Activated T-cell treated with anti-CD3 and anti-CD28 coated beads for 48 hours (primary cell): ENCODE data around the gene NTN1.
"Not testable (repeated sequence)": the region's sequence is repeated elsewhere in the genome, so short reads cannot be mapped to it uniquely, and the experiment has no call there.

Experiments
- DNase-seq: peaks from one replicate; pipeline ENCODE4 v3.0.0-alpha.2; 2020; ENCODE audit warnings: low read depth

The NTN1 gene

DNA sequence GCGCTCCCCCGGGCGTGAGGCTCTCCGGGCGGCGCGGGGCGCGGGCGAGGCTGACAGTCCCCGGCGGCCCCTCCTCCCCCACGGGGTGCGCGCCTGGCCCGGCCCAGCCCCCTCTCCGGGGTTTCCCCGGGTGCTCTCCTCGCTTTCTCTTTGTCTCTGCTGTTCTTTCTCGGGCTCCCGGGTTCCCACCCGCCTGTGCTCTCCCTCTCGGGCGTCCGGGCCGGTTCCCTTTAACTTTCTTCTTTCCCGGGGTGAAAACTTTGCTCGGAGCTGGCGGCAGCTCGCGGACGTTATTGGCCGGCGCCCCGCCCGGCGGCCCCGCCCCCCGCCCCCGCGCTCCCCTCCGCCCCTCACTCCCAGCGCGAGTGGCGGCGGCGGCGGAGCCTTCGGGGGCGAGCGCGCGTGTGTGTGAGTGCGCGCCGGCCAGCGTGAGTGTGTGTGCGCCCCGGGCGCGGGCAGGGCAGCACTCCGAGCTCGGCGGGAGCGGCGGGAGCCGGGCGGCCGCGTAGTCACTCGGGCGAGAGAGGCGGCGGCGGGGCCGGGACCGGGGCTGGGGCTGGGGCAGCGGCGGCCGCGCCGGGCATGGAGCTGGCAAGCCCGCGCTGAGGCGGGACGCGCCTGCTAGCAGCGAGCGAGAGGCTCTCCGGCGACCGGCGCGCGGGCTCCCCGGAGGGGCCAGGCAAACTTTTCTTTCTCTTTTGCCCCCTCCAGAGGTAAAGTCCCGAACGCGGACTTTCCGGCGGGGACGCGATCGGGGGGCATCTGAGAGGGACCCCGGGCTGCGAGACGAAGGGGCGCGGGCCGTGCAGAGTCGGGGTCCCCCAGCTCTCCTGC, at the start of gene NTN1:
NTN1 (plus strand) TSS at position 353 of the 834 bp plus-strand sequence. CDS start 864 bp downstream, outside the sequence.
- DNase-seq = peak; percentile 40

- no peak for DNase-seq
Observed at GRCh38 chr17:8975091-8975725, 46.1 kb upstream of the NTN1 start.

DNA sequence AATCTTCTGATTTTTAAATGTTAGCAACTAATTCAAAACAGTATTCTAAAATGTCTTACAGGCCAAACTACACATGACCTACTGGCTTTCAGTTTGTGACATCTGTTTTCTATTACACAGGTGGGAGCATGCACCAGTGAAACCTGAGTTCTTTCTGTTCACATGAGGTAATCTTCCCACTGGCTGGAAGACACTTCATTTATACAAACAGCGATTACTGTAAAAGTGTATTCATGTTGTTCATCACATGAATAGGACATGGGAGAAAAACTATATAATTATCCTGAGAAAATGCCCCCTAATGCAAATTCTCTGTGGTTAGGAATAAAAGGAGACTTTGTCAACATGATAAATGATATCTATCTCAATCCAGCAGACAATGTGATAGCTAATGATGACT, 44.7 kb upstream of the NTN1 start:
- DNase-seq = no peak

DNA sequence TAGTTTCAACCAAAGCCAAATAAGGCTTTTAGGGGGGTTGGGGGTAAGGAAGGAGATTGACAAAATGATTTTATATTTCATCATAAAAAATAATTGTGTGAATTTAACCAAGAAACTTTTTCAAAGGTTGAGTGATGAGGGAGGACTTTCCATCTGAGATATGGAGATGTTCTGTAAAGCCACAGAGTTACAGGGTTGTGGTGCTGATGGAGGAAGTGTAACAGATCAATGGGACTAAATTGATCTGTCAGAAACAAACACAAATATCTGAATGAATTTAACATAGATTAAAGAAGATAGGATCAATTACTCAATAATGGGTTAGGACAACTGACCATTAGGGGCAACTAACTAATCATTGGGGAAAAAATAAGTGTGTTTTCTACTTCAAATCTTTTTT, 41.6 kb upstream of the NTN1 start:
- DNase-seq = no peak

- no peak for DNase-seq
Observed at GRCh38 chr17:8981443-8981842, 39.9 kb upstream of the NTN1 start.

- DNase-seq = not testable (repeated sequence)
Observed at GRCh38 chr17:8984225-8984624, 37.1 kb upstream of the NTN1 start.

DNA sequence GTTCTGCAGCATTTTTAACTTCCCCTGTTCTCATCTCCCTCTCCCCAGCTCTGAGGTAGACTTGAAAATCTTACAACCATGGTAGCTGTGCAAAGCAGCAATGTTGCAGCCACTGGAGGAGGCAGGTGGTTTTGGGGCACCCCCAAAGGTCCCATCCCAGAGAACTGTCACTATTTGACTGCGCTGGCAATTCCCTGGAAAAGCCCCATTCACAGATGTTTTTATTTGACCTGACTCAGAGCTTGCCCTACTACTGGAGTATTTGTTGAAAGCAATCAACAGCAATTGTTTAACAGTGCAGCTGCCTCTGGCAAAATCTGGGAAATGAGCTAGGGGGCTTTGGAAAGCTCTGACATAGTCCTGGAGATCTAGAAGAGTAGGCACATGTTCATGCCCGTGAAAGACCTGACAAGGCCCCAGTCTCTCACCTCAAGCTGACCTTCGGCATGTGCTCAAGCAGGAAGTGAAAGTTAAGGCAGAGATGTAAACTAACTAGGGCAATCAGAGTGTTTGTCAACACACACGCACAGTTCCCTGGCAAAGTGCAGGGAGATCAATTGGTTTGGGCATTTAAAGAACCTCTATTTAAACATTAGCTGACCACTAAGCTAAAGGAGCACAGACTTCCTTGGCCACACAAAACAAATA, 36.1 kb upstream of the NTN1 start:
- no peak for DNase-seq

GRCh38 chr17:8986295-8986694, 35.0 kb upstream of the NTN1 start:
- DNase-seq = no peak

DNA sequence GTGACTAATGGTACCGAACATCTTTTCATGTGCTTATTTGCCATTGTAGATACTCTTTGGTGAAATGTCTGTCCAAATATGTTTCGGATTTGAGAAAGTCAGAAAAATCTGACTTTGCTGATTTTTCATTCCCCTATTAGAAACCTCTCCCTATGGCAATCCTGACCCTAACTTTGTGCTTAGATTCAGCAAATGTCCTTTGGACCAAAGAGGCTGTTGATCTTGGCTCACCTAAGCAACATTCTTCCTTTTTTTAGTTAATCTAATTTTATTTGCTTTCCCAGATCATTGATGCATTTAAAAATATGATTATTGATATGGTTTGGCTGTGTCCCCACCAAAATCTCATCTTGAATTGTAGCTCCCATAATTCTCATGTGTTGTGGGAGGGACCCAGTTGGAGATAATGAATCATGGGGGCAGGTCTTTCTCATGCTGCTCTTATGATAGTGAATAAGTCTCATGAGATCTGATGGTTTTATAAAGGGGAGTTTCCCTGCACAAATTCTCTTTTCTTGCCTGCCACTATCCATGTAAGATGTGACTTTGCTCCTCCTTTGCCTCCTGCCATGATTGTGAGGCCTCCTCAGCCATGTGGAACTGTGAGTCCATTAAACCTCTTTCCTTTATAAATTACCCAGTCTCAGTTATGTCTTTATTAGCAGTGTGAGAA, 32.9 kb upstream of the NTN1 start:
- DNase-seq = not testable (repeated sequence)

DNA sequence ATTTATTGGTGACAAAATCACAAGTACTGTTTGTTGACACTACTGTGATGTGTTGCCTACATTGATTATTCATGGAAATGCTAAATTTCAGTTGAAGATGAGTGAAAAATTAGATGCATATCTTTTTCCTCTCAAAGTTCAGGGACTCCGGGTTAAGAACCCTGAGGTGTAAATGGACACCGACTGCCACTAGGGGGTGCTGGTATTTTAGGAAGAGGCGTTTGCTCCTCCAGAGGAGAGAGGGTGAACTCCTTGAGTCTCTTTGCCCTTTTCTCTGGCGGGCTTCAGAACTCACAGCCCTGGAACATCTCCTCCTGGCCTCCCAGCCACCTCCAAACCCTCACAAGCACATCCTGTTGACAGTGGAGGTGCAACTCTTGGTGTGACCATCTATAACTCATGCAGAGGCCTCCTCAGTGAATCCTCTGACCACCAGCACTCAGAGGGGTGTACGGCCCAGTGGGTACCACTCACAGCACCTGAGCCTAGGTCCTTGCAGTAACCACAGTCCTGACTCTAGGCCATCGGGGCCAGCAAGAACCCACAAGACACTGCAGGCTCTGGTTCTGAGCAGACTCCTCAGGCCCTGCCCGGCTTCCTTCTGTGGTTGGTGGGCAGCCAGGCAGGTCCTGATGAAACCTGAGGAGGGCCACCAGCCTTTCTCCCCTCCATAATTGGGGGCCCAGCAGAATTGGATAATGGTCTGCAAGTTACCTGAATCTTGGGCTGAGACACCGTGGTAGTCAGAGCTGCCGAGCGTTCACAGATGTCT, 29.6 kb upstream of the NTN1 start:
- peak; percentile 38 for DNase-seq

DNA sequence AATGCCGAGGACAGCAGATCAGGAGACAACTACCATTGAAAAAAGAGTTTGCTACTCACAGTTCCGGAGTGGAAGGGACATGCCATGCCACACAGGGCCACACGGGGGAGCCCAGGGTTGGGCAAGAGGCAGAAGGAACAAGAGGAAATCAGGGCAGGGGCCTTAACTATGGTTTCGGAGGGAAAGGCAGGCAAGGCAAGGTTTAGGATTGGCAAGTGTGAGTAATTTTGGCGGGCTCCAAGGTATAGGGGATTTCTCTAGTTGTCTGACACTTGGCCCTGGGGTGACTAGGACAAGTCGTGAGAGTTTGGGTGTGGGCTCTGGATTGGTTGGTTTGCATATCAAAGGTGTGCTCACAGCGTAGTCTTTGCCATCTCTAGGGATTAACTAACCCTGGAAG, 27.0 kb upstream of the NTN1 start:
- DNase-seq = peak; percentile 58

- DNase-seq = no peak
Observed at GRCh38 chr17:8995711-8996110, 25.6 kb upstream of the NTN1 start.

DNA sequence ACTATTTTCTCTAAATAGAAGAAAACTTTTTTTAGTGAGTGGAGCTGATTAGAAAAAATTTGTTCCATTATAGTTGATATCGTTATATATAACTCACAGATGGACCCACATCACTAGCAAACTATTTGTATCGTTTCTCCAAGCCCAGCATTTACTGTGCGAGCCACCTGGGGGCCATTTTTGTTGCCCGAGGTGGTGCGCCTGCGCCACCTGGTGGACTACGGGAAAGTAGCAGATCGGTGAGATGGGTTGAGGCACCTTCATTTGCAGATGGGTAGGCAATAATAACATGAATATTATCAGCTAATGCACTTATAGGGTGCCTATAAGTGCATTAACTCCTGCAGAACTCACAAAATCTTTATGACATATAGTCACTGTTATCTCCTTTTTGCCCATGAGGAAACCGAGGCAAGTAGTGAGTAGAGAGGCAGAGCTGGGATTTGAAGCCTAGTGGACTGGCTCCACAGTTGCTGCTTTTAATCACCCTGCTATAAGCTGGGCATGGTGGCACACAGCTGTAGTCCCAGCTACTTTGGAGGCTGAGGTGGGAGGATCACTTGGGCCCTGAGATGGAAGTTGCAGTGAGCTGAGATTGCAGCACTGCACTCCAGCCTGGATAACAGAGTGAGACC, 23.2 kb upstream of the NTN1 start:
- DNase-seq = peak; percentile 69

DNA sequence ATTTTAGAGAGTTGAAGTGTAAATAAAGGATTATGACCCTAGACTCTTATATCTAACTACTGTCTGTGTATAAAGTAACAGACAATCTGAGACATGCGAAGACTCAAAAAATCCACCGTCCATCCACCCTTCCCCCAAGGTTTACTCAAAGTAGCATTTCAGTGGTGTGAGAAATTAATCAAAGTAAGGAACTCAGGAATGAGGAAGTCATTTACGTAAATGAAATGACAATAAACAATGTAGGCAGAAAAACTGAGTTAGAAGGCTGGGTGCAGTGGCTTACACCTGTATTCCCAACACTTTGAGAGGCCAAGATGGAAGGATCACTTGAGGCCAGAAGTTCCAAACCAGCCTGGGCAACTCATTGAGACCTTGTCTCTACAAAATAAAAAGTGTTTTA, 19.8 kb upstream of the NTN1 start:
- DNase-seq = no peak

- DNase-seq = no peak
Observed at GRCh38 chr17:9002227-9002605, 19.1 kb upstream of the NTN1 start.

DNA sequence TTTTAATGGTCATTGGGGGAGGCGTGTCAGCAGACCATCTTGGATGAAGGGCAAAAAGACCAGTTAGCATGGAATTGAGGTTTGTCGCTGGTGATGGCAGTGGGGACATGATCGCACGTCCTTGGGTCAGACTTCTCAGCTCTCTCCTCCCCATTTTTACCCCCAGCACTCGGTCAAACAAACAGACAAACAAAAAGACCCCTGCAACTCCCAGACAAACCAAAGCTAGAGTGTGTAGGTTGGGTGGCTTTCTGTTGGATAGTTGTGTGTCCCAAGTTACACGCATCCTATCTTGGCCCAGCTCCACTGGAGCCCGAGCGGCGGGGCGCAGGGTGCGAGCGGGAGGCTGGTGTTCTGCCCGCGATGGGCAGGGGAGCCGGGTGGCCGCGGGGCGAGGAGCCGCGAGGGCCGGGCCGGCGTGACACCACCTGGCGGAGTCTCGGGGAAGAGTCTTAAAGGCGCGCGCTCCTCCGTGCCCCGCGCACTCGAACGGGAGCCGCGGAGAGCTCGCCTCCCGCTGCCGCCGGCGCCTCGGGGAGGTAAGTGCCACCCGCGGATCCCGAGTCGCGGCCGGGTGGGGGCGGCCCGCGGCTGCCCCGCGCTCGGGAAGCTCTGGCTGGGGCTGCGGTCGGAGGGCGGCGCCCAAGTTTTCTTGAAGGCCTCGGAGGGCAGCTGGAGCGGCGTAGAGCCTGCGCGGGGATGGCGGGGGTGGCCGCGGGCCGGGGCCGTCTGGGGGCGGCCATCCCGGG, 18.5 kb upstream of the NTN1 start:
- DNase-seq = no peak

DNA sequence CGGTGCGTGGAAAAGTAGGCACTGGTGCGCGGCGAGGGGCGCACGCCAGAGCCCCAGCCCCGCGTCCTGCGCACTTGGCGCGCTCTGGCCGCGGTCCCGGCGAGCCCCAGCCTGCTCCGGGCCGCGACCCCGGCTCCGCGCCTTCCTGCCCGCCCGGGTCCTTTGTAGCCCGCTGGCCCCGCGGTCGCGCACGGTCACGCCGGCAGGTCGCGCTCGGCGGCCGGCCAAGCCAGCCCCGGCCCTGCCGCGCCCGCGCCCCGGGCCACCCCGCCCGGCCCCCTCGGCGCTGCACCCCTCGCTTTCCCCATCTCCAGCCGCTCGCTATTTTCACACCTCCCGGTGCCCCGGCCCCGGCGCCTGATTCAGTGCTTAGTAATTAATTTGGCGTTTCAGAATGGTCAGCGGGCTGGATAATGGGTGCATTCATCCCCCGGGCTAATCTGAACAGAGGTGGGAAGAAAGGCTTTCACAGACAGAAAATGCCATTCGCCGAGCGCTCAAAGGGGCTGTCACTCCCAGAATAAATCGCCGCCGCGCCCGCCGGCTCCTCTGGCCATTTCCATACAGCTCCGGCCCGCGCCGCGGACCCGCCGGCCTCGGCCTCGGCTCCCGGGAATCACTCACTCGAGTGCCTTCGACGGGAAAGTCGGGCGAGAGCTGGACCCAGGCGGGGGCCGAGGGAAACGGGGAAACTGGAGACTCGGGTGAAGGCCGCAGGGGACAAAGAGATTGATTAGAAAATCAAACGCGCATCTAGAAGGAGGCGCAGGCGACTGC, 17.8 kb upstream of the NTN1 start:
- no peak for DNase-seq

GRCh38 chr17:9004132-9004960, 17.0 kb upstream of the NTN1 start:
- DNase-seq = no peak

DNA sequence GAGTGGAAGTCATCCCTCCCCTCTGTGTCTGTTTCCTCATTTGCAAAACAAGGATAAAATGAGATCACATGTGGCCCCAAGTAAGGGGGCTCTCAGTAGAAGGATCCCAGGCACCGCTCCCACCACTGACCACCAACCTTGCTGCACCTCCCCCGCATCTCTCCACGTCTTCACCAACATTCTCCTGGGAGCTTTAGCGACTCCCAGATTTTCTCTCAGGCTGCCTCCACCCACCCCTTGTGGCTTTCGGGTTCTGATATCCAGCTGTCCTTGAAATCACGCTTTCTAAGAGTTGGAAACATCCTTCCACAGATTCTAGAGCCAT, 16.4 kb upstream of the NTN1 start:
- no peak for DNase-seq
